ENCODE data around the gene GYS1. TPM values are rescaled to one million over a fixed set of nuclear protein-coding genes. Genes with fewer than 3 reads are reported as not detected.

Gene GYS1
- total RNA-seq, 1 experiment from 2014 or later, result 62.7 TPM

DNA sequence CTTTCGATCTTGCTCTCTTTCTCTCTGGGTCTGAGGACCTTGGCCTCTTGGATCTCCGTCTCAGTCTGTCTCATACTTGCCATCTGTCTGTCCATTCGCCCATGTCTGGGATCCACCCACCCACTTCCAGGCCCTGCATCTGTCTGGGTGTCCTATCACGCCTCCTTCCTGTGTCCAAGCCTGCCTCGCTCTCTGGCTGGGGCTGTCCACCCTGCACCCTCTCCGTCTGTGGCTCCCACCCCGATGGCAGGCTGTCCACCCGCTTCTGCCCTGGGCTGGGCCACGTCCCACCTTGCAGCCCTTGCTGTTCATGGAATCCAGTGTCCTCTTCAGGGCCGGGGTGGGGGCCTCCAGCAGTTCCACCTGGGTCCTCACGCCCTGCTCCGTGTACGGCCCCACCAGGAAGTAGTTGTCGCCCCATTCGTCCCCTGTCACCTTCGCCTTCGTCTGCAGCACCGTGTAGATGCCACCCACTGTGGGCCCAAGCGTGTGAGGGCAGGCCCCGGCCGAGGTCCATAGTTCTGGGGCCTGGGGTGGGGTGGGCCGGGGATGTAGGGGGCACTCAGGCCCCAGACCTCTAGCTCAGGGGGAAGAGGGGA lies 2.0 kb downstream of the GYS1 start:
- TF ChIP-seq, protein P1, sequence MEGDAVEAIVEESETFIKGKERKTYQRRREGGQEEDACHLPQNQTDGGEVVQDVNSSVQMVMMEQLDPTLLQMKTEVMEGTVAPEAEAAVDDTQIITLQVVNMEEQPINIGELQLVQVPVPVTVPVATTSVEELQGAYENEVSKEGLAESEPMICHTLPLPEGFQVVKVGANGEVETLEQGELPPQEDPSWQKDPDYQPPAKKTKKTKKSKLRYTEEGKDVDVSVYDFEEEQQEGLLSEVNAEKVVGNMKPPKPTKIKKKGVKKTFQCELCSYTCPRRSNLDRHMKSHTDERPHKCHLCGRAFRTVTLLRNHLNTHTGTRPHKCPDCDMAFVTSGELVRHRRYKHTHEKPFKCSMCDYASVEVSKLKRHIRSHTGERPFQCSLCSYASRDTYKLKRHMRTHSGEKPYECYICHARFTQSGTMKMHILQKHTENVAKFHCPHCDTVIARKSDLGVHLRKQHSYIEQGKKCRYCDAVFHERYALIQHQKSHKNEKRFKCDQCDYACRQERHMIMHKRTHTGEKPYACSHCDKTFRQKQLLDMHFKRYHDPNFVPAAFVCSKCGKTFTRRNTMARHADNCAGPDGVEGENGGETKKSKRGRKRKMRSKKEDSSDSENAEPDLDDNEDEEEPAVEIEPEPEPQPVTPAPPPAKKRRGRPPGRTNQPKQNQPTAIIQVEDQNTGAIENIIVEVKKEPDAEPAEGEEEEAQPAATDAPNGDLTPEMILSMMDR (IDR thresholded peaks at IDR 0.05; ENCODE audit: insufficient read depth in 1 of 2, low read depth in 1 of 2, low read length in 1 of 2, severe bottlenecking in 1 of 2, unreplicated experiment in 1 of 2), result no peak
- BruUV-seq (replicated peaks), result no TSS peak
- Mint-ChIP-seq H3K4me1 (ENCODE audit: low read depth, unreplicated experiment) (peaks cover 32% of the 10 kb centered on the region), H3K27ac (ENCODE audit: unreplicated experiment) (peak overlapping the region; percentile 65), H3K9me3 (ENCODE audit: unreplicated experiment) (no peaks in the 10 kb centered on the region), H3K27me3 (ENCODE audit: insufficient read depth, unreplicated experiment) (no peaks in the 10 kb centered on the region), H3K4me3 (ENCODE audit: unreplicated experiment) (peak overlapping the region; percentile 99), H3K36me3 (ENCODE audit: insufficient read depth, unreplicated experiment) (peaks cover 71% of the 10 kb centered on the region)
- intact Hi-C loops (cut with micrococcal nuclease; ENCODE audit: unreplicated experiment), result loop anchor here (5.0 to 10.0 kb wide), 2 partner anchors 81 to 234 kb away; partner anchors contain the start of gene KCNA7
- Histone ChIP-seq H3K4me1 (peaks cover 13% of the 10 kb centered on the region; the same call in 1 of the 2 replicates), H3K36me3 (ENCODE audit: control insufficient read depth, insufficient read depth, low read length) (peaks cover 5% of the 10 kb centered on the region; the same call in 1 of the 2 replicates), H3K9me3 (no peaks in the 10 kb centered on the region), H3K27me3 (replicated peaks; ENCODE audit: control insufficient read depth, insufficient read depth, low read length) (no peaks in the 10 kb centered on the region), H3K4me3 (ENCODE audit: low read depth, low read length) (no peak overlapping the region)
- DNase-seq, result no peak
- CTCF ChIA-PET, result interaction anchor here (1.6 to 2.9 kb wide), 2 partner anchors 28 to 107 kb away, joined by 5 to 51 read pairs; partner anchors contain the start of gene LHB
- POLR2A ChIA-PET, result no interaction called here

DNA sequence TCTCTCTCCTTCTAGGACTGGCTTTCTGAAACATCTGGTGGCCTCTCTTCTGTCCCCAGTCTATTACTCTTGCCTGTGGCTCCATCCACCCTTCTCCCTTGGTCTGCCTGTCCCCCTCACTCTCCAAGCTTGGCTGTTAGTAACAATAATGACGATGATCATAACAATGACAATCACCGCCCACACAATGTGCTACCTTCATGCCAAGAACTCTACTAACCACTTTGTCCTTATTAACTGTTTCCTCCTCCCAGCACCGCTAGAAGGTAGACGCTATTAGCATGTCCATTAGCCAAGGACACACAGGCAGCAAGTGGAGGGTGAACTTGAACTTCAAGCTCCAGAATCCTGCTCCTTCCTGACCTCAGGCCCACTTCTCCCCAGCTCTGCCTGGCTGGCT lies 2.7 kb downstream of the GYS1 start:
- POLR2A ChIA-PET, result no interaction called here
- CTCF ChIA-PET, result no interaction called here
- H3K27ac Mint-ChIP-seq (ENCODE audit: unreplicated experiment), result peak overlapping the region; percentile 65
- H3K4me3 Mint-ChIP-seq (ENCODE audit: unreplicated experiment), result peak overlapping the region; percentile 5
- no TSS peak for BruUV-seq (replicated peaks)
- H3K9me3 ChIP-seq, result no peaks in the 10 kb centered on the region
- H3K36me3 Mint-ChIP-seq (ENCODE audit: insufficient read depth, unreplicated experiment), result peaks cover 78% of the 10 kb centered on the region
- H3K36me3 ChIP-seq (ENCODE audit: control insufficient read depth, insufficient read depth, low read length), result peaks cover 5% of the 10 kb centered on the region; the same call in 1 of the 2 replicates
- H3K9me3 Mint-ChIP-seq (ENCODE audit: unreplicated experiment), result no peaks in the 10 kb centered on the region
- no peaks in the 10 kb centered on the region for H3K27me3 ChIP-seq (replicated peaks; ENCODE audit: control insufficient read depth, insufficient read depth, low read length)
- intact Hi-C loops (cut with micrococcal nuclease; ENCODE audit: unreplicated experiment), result loop anchor here (5.0 to 10.0 kb wide), 2 partner anchors 82 to 234 kb away; partner anchors contain the start of gene KCNA7
- TF ChIP-seq, protein P1 (IDR thresholded peaks at IDR 0.05; ENCODE audit: insufficient read depth in 1 of 2, low read depth in 1 of 2, low read length in 1 of 2, severe bottlenecking in 1 of 2, unreplicated experiment in 1 of 2), result no peak
- no peak overlapping the region for H3K4me3 ChIP-seq (ENCODE audit: low read depth, low read length)
- peaks cover 13% of the 10 kb centered on the region; the same call in 1 of the 2 replicates for H3K4me1 ChIP-seq
- no peaks in the 10 kb centered on the region for H3K27me3 Mint-ChIP-seq (ENCODE audit: insufficient read depth, unreplicated experiment)
- peaks cover 31% of the 10 kb centered on the region for H3K4me1 Mint-ChIP-seq (ENCODE audit: low read depth, unreplicated experiment)
- DNase-seq, result no peak

DNA sequence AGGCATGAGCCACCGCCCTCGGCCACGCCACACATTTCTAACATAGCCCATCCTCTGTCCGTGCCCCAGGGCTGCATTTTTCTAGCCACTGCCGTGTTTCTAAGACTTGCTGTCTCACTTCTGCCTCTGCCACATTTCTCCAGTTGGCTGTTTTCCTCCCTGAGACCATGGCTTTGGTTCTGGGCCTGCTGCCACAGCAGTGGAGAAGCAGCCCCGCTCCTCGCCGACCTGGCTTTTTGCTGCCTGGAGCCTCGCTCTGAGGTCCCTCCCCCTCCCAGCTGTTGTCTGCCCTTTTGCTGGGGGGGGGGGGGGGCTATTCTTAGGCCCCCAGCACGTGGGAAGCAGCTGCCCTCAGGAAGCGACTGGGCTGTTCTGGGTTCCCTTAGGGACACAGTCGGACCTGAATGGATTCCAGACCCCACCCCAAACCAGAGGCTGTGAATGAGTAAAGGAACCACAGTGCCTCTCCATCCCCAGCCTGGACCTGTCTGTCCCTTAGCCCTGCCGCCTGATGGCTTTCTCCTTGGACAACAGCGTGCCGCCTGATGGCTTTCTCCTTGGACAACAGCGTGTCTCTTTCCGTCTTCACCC lies 3.3 kb downstream of the GYS1 start:
- TF ChIP-seq, protein P1 (IDR thresholded peaks at IDR 0.05; ENCODE audit: insufficient read depth in 1 of 2, low read depth in 1 of 2, low read length in 1 of 2, severe bottlenecking in 1 of 2, unreplicated experiment in 1 of 2), result no peak
- CTCF ChIA-PET, result no interaction called here
- intact Hi-C loops (cut with micrococcal nuclease; ENCODE audit: unreplicated experiment), result loop anchor here (5.0 to 10.0 kb wide), 2 partner anchors 83 to 235 kb away; partner anchors contain the start of gene KCNA7
- H3K4me3 Mint-ChIP-seq (ENCODE audit: unreplicated experiment), result peak overlapping the region; percentile 5
- Histone ChIP-seq H3K36me3 (ENCODE audit: control insufficient read depth, insufficient read depth, low read length) (peaks cover 5% of the 10 kb centered on the region; the same call in 1 of the 2 replicates), H3K4me1 (peaks cover 13% of the 10 kb centered on the region; the same call in 1 of the 2 replicates), H3K4me3 (ENCODE audit: low read depth, low read length) (no peak overlapping the region), H3K27me3 (replicated peaks; ENCODE audit: control insufficient read depth, insufficient read depth, low read length) (no peaks in the 10 kb centered on the region), H3K9me3 (no peaks in the 10 kb centered on the region)
- peak; percentile 51 to 72 for DNase-seq
- H3K9me3 Mint-ChIP-seq (ENCODE audit: unreplicated experiment), result no peaks in the 10 kb centered on the region
- peaks cover 25% of the 10 kb centered on the region for H3K4me1 Mint-ChIP-seq (ENCODE audit: low read depth, unreplicated experiment)
- no TSS peak for BruUV-seq (replicated peaks)
- H3K36me3 Mint-ChIP-seq (ENCODE audit: insufficient read depth, unreplicated experiment), result peaks cover 78% of the 10 kb centered on the region
- no peaks in the 10 kb centered on the region for H3K27me3 Mint-ChIP-seq (ENCODE audit: insufficient read depth, unreplicated experiment)
- POLR2A ChIA-PET, result interaction anchor here (0.6 to 1.4 kb wide), 2 partner anchors 26 to 180 kb away, joined by 3 read pairs; no protein-coding TSS in a partner anchor
- peak overlapping the region; percentile 65 for H3K27ac Mint-ChIP-seq (ENCODE audit: unreplicated experiment)
